Prostate gland (tissue), 2 donors: ENCODE data around the gene FAM186B. TPM values are rescaled to one million over a fixed set of nuclear protein-coding genes. Genes with fewer than 3 reads are reported as not detected.

Experiments used
- DNase-seq: peaks from one replicate; pipeline ENCODE4 v3.0.0-alpha.2; 2019; ENCODE audit warnings: low spot score
- H3K27ac ChIP-seq, 2 donors: fragments of 200-600 bp; sonication (generic); 2 replicates each; pipeline ENCODE4 v1.5.1; 2017 to 2019
- H3K27me3 ChIP-seq: fragments of 200-600 bp; sonication (generic); replicated peaks from 2 replicates; pipeline ENCODE4 v1.5.1; 2019; ENCODE audit not compliant: insufficient read depth
- H3K36me3 ChIP-seq, 2 donors: fragments of 200-600 bp; sonication (generic); 1 replicate in 1 of 2; 2 replicates in 1 of 2; pipeline versions ENCODE4 v1.5.1 to v1.8.1; 2017 to 2019
- H3K4me1 ChIP-seq: fragments of 200-600 bp; sonication (generic); replicated peaks from 2 replicates; pipeline ENCODE4 v1.5.1; 2019
- H3K4me3 ChIP-seq, 2 donors: fragments of 200-600 bp; sonication (generic); 2 replicates each; pipeline ENCODE4 v1.5.1; 2017 to 2019
- H3K9me3 ChIP-seq: fragments of 200-600 bp; sonication (generic); 2 replicates; pipeline ENCODE4 v1.5.1; 2017
- CTCF ChIP-seq, 4 experiments: fragments of 200-600 bp in 2 of 4; fragments of 450-650 bp in 2 of 4; sonication (generic) in 2 of 4; IDR thresholded peaks; 1 replicate in 3 of 4; 2 replicates in 1 of 4; pipeline ENCODE4 v1.5.1; 2016 to 2019; ENCODE audit warnings: antibody characterized with exemption in 4 of 4, mild to moderate bottlenecking in 2 of 4, moderate library complexity in 2 of 4
- POLR2A ChIP-seq: fragments of 450-650 bp; IDR thresholded peaks from one replicate; pipeline ENCODE4 v1.6.1; 2016; ENCODE audit warnings: antibody characterized with exemption, mild to moderate bottlenecking
- POLR2AphosphoS5 ChIP-seq: sonication (generic); formaldehyde crosslinking; IDR thresholded peaks from one replicate; pipeline ENCODE4 v1.6.1; 2017; ENCODE audit warnings: antibody characterized with exemption
- WGBS: methylation state at CpG from one replicate; pipeline ENCODE4 v1.1.5; 2018; 5-methylcytosine and 5-hydroxymethylcytosine counted together
- intact Hi-C: fragments of 100-400 bp; cut with DNase I; formaldehyde crosslinking; loops from one replicate; pipeline ENCODE4 v1.14.2; 2022
- total RNA-seq, 2 donors: library from RNA; depleted of rRNA; stranded (reverse); fragments of >200 nt; gene quantifications; one replicate each; pipeline ENCODE4 v1.1.0, GENCODE V29; 2016

FAM186B gene
- total RNA-seq, 2 donors from 2014 or later, result 0.23 to 10.0 TPM

GRCh38 chr12:49559011-49559675 is 46.3 kb downstream of the FAM186B start:
- DNase-seq, result no peak
- Histone ChIP-seq H3K27me3 (no peaks in the 10 kb centered on the region), H3K4me1 (no peaks in the 10 kb centered on the region), H3K4me3 (no peak overlapping the region), H3K36me3 (peaks cover 21 to 36% of the 10 kb centered on the region in 2 donors), H3K9me3 (no peaks in the 10 kb centered on the region), H3K27ac (no peak overlapping the region)
- TF ChIP-seq POLR2A (no peak), CTCF (IDR thresholded peaks at IDR 0.05) (no peak), POLR2AphosphoS5 (no peak)
- 92% methylated on average over 17 of the region's 17 CpGs for WGBS
- intact Hi-C loops, result no loop called here

DNA sequence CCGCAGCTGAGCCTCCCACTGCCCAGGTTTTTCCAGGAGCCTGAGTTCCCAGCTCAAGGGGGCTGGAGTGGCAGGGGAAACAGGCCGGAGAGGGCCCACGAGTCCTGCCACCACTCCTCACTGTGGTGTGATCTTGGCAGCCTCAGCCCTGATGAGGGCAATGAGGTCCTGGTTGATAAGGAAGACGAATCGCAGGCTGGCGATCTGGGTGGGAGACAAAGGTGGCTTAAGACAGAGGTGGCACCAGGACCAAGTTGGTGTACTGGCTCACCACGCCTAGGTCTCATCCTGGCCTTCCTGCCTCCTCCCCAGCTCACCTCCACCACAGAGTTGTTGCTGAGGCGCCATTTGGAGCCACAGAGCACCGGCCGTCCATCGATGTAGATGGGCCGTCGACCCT is 46.9 kb downstream of the FAM186B start:
- Histone ChIP-seq H3K27ac (no peak overlapping the region), H3K4me1 (no peaks in the 10 kb centered on the region), H3K9me3 (no peaks in the 10 kb centered on the region), H3K27me3 (no peaks in the 10 kb centered on the region), H3K4me3 (no peak overlapping the region), H3K36me3 (peaks cover 19 to 34% of the 10 kb centered on the region in 2 donors)
- DNase-seq, result no peak
- TF ChIP-seq CTCF (IDR thresholded peaks at IDR 0.05), result no peak
- TF ChIP-seq POLR2AphosphoS5, result no peak
- intact Hi-C loops, result no loop called here
- WGBS, result 95% methylated on average over 13 of the region's 13 CpGs

- H3K27me3 ChIP-seq, result no peaks in the 10 kb centered on the region
- peaks cover 14 to 29% of the 10 kb centered on the region in 2 donors for H3K36me3 ChIP-seq
- DNase-seq, result no peak
- no peaks in the 10 kb centered on the region for H3K9me3 ChIP-seq
- intact Hi-C loops, result no loop called here
- no peaks in the 10 kb centered on the region for H3K4me1 ChIP-seq
- no peak overlapping the region for H3K4me3 ChIP-seq
- 56% methylated on average over 5 of the region's 7 CpGs for WGBS
- TF ChIP-seq CTCF (IDR thresholded peaks at IDR 0.05), result no peak
- no peak for TF ChIP-seq POLR2A
- TF ChIP-seq POLR2AphosphoS5, result no peak
- H3K27ac ChIP-seq, result no peak overlapping the region
These were observed 47.6 kb downstream of the FAM186B start for GRCh38 chr12:49557917-49558215.

DNA sequence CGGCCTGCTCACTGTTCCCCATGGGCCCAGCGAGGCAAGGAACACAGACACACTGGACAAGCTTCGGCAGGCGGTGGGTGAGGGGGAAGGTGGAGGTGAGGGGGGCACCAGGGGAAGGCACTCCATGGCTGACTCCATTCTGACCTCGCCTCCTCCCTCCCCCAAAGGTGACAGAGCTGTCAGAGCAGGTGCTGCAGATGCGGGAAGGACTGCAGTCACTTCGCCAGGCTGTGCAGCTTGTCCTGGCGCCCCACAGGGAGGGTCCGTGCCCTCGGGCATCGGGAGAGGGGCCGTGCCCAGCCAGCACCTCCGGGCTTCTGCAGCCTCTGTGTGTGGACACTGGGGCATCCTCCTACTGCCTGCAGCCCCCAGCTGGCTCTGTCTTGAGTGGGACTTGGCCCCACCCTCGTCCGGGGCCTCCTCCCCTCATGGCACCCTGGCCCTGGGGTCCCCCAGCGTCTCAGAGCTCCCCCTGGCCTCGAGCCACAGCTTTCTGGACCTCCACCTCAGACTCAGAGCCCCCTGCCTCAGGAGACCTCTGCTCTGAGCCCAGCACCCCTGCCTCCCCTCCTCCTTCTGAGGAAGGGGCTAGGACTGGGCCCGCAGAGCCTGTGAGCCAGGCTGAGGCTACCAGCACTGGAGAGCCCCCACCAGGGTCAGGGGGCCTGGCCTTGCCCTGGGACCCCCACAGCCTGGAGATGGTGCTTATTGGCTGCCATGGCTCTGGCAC is 48.1 kb downstream of the FAM186B start:
- H3K4me3 ChIP-seq, result no peak overlapping the region
- no peak for DNase-seq
- no peaks in the 10 kb centered on the region for H3K27me3 ChIP-seq
- H3K9me3 ChIP-seq, result no peaks in the 10 kb centered on the region
- H3K4me1 ChIP-seq, result no peaks in the 10 kb centered on the region
- TF ChIP-seq CTCF (IDR thresholded peaks at IDR 0.05) (no peak), POLR2A (no peak)
- WGBS, result 82% methylated on average over 18 of the region's 18 CpGs
- intact Hi-C loops, result no loop called here
- H3K36me3 ChIP-seq, result peaks cover 12 to 23% of the 10 kb centered on the region in 2 donors
- H3K27ac ChIP-seq, result no peak overlapping the region
